ENCODE results near the gene SRRM4.

GRCh38 chr12:119183942-119184695 is 202.8 kb downstream of the SRRM4 start:
- no peak for TF ChIP-seq CTCF (IDR thresholded peaks at IDR 0.05; ENCODE audit: low read length)
- TF ChIP-seq EZH2 (IDR thresholded peaks at IDR 0.05; ENCODE audit: borderline replicate concordance, low read length), result no peak

All from OCI-LY1 (cell line).